Ovary (tissue), 3 donors: Measurements from ENCODE around the gene TNS1.

Experiments
- EP300 ChIP-seq: sonication (generic); formaldehyde crosslinking; IDR thresholded peaks from one replicate; pipeline ENCODE4 v1.6.1; 2017; ENCODE audit warnings: antibody characterized with exemption
- POLR2A ChIP-seq: fragments of 450-650 bp; IDR thresholded peaks from one replicate; pipeline ENCODE4 v1.6.1; 2017; ENCODE audit warnings: antibody characterized with exemption, mild to moderate bottlenecking, moderate library complexity
- TF ChIP-seq, protein P1 (sequence below), 3 donors: fragments of 450-650 bp in 2 of 3; fragments of 200-600 bp in 1 of 3; IDR thresholded peaks; one replicate each; pipeline versions ENCODE4 v1.5.1 to v1.8.0; 2016 to 2022; ENCODE audit warnings: antibody characterized with exemption in 3 of 3, mild to moderate bottlenecking in 1 of 3
- donor health status: DM: no; HTN: no; CAD: no.

DNA sequence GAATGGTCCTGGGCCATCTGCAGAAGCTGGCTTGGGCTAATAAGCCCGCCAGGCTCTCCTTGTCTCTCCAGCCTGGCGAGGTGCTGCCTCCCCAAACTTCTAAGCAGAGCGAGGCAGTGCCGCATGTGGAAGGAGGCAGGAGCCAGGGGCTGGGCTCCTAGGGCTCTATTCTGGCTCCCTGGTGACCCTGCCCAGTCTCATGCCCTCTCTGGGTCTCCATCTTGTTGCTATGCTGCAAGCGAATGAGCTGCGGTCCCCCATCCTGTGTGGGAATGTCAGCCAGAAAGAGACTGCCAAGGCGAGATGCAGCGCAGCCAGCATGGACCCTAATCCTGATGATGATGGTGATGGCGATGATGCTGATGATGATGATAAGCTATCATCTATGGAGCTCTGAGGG is 48.7 kb downstream of the TNS1 start:
- TF ChIP-seq, protein P1, sequence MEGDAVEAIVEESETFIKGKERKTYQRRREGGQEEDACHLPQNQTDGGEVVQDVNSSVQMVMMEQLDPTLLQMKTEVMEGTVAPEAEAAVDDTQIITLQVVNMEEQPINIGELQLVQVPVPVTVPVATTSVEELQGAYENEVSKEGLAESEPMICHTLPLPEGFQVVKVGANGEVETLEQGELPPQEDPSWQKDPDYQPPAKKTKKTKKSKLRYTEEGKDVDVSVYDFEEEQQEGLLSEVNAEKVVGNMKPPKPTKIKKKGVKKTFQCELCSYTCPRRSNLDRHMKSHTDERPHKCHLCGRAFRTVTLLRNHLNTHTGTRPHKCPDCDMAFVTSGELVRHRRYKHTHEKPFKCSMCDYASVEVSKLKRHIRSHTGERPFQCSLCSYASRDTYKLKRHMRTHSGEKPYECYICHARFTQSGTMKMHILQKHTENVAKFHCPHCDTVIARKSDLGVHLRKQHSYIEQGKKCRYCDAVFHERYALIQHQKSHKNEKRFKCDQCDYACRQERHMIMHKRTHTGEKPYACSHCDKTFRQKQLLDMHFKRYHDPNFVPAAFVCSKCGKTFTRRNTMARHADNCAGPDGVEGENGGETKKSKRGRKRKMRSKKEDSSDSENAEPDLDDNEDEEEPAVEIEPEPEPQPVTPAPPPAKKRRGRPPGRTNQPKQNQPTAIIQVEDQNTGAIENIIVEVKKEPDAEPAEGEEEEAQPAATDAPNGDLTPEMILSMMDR (IDR thresholded peaks at IDR 0.05): no peak
- TF ChIP-seq POLR2A (no peak), EP300 (no peak)
